HCT116 (cell line): ENCODE results near the gene TM6SF1. TPM values are rescaled to one million over a fixed set of nuclear protein-coding genes. Genes with fewer than 3 reads are reported as not detected.

Experiments used
- ATAC-seq: fragments of 200-7000 bp; cut with Tn5 transposase; 2 replicates; pipeline ENCODE4 v1.9.1; 2020; ENCODE audit warnings: mild to moderate bottlenecking, moderate library complexity
- BruUV-seq: library from RNA; stranded (reverse); fragments of 400-500 nt; replicated peaks from 2 replicates; lab custom pipeline; 2021; lab: Mats Ljungman, UMichigan
- CTCF ChIA-PET: fragments of 300-600 bp; sonication (Branson Sonifier 250); formaldehyde crosslinking; loops from one replicate; lab custom pipeline; 2021; ENCODE audit warnings: antibody characterized with exemption; lab: Charles Lee
- POLR2A ChIA-PET: fragments of 300-600, 350-600 bp; sonication (Branson Sonifier 250); formaldehyde crosslinking; loops from one replicate; lab custom pipeline; 2021; ENCODE audit warnings: antibody characterized with exemption; lab: Charles Lee
- RAD21 ChIA-PET, 2 experiments: fragments of 300-600 bp; sonication (Branson Sonifier 250); formaldehyde crosslinking; loops; one replicate each; lab custom pipeline; 2023; ENCODE audit warnings: low total read pairs in 2 of 2; ENCODE audit not compliant: uncharacterized antibody in 2 of 2, unreplicated experiment in 2 of 2, low non-redundant PET in 1 of 2; lab: Charles Lee
- DNase-seq: peaks from one replicate; pipeline ENCODE4 v3.0.0-alpha.2; 2010; ENCODE audit warnings: low read depth, low spot score
- H2AFZ ChIP-seq: fragments of 200-600 bp; shearing (Covaris generic), sonication (generic); 2 replicates; pipeline ENCODE4 v1.6.1; 2017; ENCODE audit warnings: low read depth, mixed run types, mixed read lengths, antibody characterized with exemption, low read length; ENCODE audit not compliant: poor library complexity, severe bottlenecking
- H3K27ac ChIP-seq: 2 replicates; pipeline ENCODE4 v1.5.1; 2012; ENCODE audit warnings: low read depth, low read length
- H3K27me3 ChIP-seq: fragments of 200-600 bp; sonication (generic); 2 replicates; pipeline ENCODE4 v1.6.1; 2016; ENCODE audit warnings: mixed run types, low read length, mixed read lengths; ENCODE audit not compliant: insufficient read depth
- H3K36me3 ChIP-seq, 2 experiments: fragments of 200-500 bp in 1 of 2; fragments of 200-600 bp in 1 of 2; sonication (Bioruptor generic) in 1 of 2; sonication (generic) in 1 of 2; 2 replicates each; pipeline versions ENCODE4 v1.5.1 to v1.6.1; 2014 to 2016; ENCODE audit warnings: low read length in 2 of 2, inconsistent platforms in 1 of 2, mixed read lengths in 1 of 2, mixed run types in 1 of 2; ENCODE audit not compliant: insufficient read depth in 2 of 2, control insufficient read depth in 1 of 2
- H3K4me1 ChIP-seq, 2 experiments: fragments of 200-600 bp in 1 of 2; sonication (generic) in 1 of 2; 2 replicates each; pipeline versions ENCODE4 v1.5.1 to v1.6.1; 2012 to 2017; ENCODE audit warnings: low read length in 2 of 2, inconsistent platforms in 1 of 2, mild to moderate bottlenecking in 1 of 2, mixed read lengths in 1 of 2, mixed run types in 1 of 2, moderate library complexity in 1 of 2; ENCODE audit not compliant: insufficient read depth in 2 of 2, control insufficient read depth in 1 of 2
- H3K4me2 ChIP-seq: fragments of 200-600 bp; sonication (generic); 2 replicates; pipeline ENCODE4 v1.6.1; 2017; ENCODE audit warnings: mixed run types, low read length, mixed read lengths
- H3K4me3 ChIP-seq, 2 experiments: fragments of 200-600 bp in 1 of 2; sonication (generic) in 1 of 2; replicated peaks in 1 of 2; 2 replicates each; pipeline ENCODE4 v1.5.1; 2011 to 2016; ENCODE audit warnings: low read length in 2 of 2, control low read depth in 1 of 2, low read depth in 1 of 2, mild to moderate bottlenecking in 1 of 2, mixed read lengths in 1 of 2, mixed run types in 1 of 2
- H3K79me2 ChIP-seq: fragments of 200-600 bp; sonication (generic); 2 replicates; pipeline ENCODE4 v1.6.1; 2017; ENCODE audit warnings: mild to moderate bottlenecking, mixed run types, low read length, moderate library complexity, mixed read lengths; ENCODE audit not compliant: insufficient read depth
- H3K9ac ChIP-seq: fragments of 200-600 bp; sonication (generic); 2 replicates; pipeline ENCODE4 v1.6.1; 2016; ENCODE audit warnings: low read length, mixed read lengths
- H3K9me2 ChIP-seq: fragments of 200-600 bp; sonication (generic), shearing (Covaris generic); 2 replicates; pipeline ENCODE4 v1.6.1; 2017; ENCODE audit warnings: mixed run types, mild to moderate bottlenecking, moderate library complexity; ENCODE audit not compliant: insufficient read depth
- H3K9me3 ChIP-seq, 2 experiments: fragments of 200-500 bp in 1 of 2; fragments of 200-600 bp in 1 of 2; sonication (Bioruptor generic) in 1 of 2; sonication (generic) in 1 of 2; 2 replicates each; pipeline ENCODE4 v1.6.1; 2014 to 2017; ENCODE audit warnings: low read length in 2 of 2, mixed read lengths in 2 of 2, inconsistent platforms in 1 of 2, low read depth in 1 of 2, mild to moderate bottlenecking in 1 of 2, mixed run types in 1 of 2, moderate library complexity in 1 of 2; ENCODE audit not compliant: control insufficient read depth in 1 of 2, insufficient read depth in 1 of 2
- H4K20me1 ChIP-seq: fragments of 200-600 bp; sonication (generic), shearing (Covaris generic); 2 replicates; pipeline ENCODE4 v1.6.1; 2017; ENCODE audit warnings: mixed run types, mild to moderate bottlenecking, moderate library complexity; ENCODE audit not compliant: insufficient read depth
- CBX3 ChIP-seq: IDR thresholded peaks from 2 replicates; pipeline ENCODE4 v1.6.1; 2012; ENCODE audit warnings: low read depth
- EZH2 ChIP-seq: fragments of 200-600 bp; sonication (generic); IDR thresholded peaks from 2 replicates; pipeline ENCODE4 v1.6.1; 2017; ENCODE audit warnings: antibody characterized with exemption, mixed run types
- JUND ChIP-seq: IDR thresholded peaks from 2 replicates; pipeline ENCODE4 v1.6.1; 2012
- MAX ChIP-seq: IDR thresholded peaks from 2 replicates; pipeline ENCODE4 v1.6.1; 2012
- POLR2A ChIP-seq: IDR thresholded peaks from 2 replicates; pipeline ENCODE4 v1.7.0; 2011; ENCODE audit warnings: borderline replicate concordance; ENCODE audit not compliant: insufficient read depth, insufficient read length; ENCODE audit errors: extremely low read depth
- RAD21 ChIP-seq: IDR thresholded peaks from 2 replicates; pipeline ENCODE4 v1.6.1; 2012; ENCODE audit warnings: low read depth, mild to moderate bottlenecking
- REST ChIP-seq: IDR thresholded peaks from 2 replicates; pipeline ENCODE4 v1.6.1; 2012; ENCODE audit warnings: low read depth
- SRF ChIP-seq: IDR thresholded peaks from 2 replicates; pipeline ENCODE4 v1.6.1; 2012; ENCODE audit warnings: low read depth
- ZNF274 ChIP-seq: fragments of 200-500 bp; sonication (Bioruptor generic); IDR thresholded peaks from 2 replicates; pipeline ENCODE4 v1.6.1; 2014; ENCODE audit warnings: mild to moderate bottlenecking, low read depth, low read length, inconsistent platforms
- intact Hi-C: fragments of 100-400 bp; cut with micrococcal nuclease; formaldehyde crosslinking; loops from 2 replicates; pipeline ENCODE4 v1.10.0; 2022
- total RNA-seq: library from RNA; stranded (reverse); gene quantifications from one replicate; pipeline ENCODE4 v1.2.1, GENCODE V29; 2021; ENCODE audit not compliant: unreplicated experiment
- TF ChIP-seq, protein P1 (sequence below): IDR thresholded peaks from 2 replicates; pipeline ENCODE4 v1.6.1; 2012

TM6SF1 gene
- total RNA-seq, 1 experiment from 2014 or later, result not detected

DNA sequence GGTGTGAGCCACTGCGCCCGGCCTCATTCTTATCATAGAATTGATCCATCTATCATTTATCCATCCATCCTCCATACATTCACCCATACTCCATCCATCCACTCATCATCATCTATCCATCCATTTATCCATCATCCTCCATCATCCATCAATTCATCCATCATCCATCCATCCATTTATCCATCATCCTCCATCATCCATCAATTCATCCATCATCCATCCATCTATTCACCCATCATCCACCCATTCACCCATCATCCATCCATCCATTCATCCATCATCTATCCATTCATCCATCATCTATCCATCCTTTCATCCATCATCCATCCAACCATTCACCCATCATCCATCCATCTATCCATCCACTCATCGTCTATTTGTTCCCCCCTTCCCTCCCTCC is 3.7 kb downstream of the TM6SF1 start:
- Histone ChIP-seq H3K9me3 (no peaks in the 10 kb centered on the region), H3K79me2 (no peaks in the 10 kb centered on the region), H3K4me3 (no peak overlapping the region), H3K9ac (no peak overlapping the region), H3K4me2 (no peak overlapping the region), H3K36me3 (no peaks in the 10 kb centered on the region), H2AFZ (no peak overlapping the region), H3K27me3 (no peaks in the 10 kb centered on the region; the same call in 1 of the 2 replicates), H4K20me1 (no peaks in the 10 kb centered on the region), H3K9me2 (no peaks in the 10 kb centered on the region), H3K4me1 (no peaks in the 10 kb centered on the region), H3K27ac (no peak overlapping the region)
- TF ChIP-seq MAX, result no peak
- TF ChIP-seq, protein P1, sequence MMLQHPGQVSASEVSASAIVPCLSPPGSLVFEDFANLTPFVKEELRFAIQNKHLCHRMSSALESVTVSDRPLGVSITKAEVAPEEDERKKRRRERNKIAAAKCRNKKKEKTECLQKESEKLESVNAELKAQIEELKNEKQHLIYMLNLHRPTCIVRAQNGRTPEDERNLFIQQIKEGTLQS, result no peak
- no peak for TF ChIP-seq JUND
- TF ChIP-seq EZH2, result no peak
- TF ChIP-seq ZNF274, result no peak
- no peak for TF ChIP-seq SRF
- no peak for TF ChIP-seq REST
- TF ChIP-seq RAD21, result no peak
- no peak for TF ChIP-seq CBX3
- no peak for TF ChIP-seq POLR2A
- ATAC-seq, result no peak
- BruUV-seq, result no TSS peak
- intact Hi-C loops, result no loop called here
- CTCF ChIA-PET, result no interaction called here
- RAD21 ChIA-PET, result no interaction called here
- POLR2A ChIA-PET, result no interaction called here
- no peak for DNase-seq
